Bronchial epithelial cell (primary cell): Measurements from ENCODE around the gene ZNF555. TPM values are rescaled to one million over a fixed set of nuclear protein-coding genes. Genes with fewer than 3 reads are reported as not detected.
"Not testable (repeated sequence)": the region's sequence is repeated elsewhere in the genome, so short reads cannot be mapped to it uniquely, and the experiment has no call there.

ENCODE experiments used
- DNase-seq: peaks from one replicate; pipeline ENCODE4 v3.0.0-alpha.2; 2010; ENCODE audit warnings: low read depth
- FAIRE-seq: peaks from 2 replicates; lab custom pipeline; 2011; peaks lifted over from hg19 to GRCh38; lab: Jason Lieb, UNC
- H3K27me3 ChIP-seq: 2 replicates; pipeline ENCODE4 v1.5.1; 2011; ENCODE audit warnings: low read length; ENCODE audit not compliant: control insufficient read depth, insufficient read depth
- H3K36me3 ChIP-seq: 2 replicates; pipeline ENCODE4 v1.5.1; 2011; ENCODE audit warnings: low read length; ENCODE audit not compliant: control insufficient read depth, insufficient read depth
- H3K4me3 ChIP-seq: 2 replicates; pipeline ENCODE4 v1.5.1; 2011; ENCODE audit warnings: mild to moderate bottlenecking, low read depth, low read length, control low read depth
- total RNA-seq: library from RNA; depleted of rRNA; stranded (reverse); fragments of >200 nt; gene quantifications from 2 replicates; pipeline ENCODE4 v1.2.1, GENCODE V29; 2014
- TF ChIP-seq, protein P1 (sequence below): IDR thresholded peaks from 2 replicates; pipeline ENCODE4 v1.5.1; 2011; ENCODE audit warnings: mild to moderate bottlenecking, moderate library complexity, low read length, control low read depth, inconsistent platforms; ENCODE audit not compliant: insufficient read depth, severe bottlenecking

The ZNF555 gene
- total RNA-seq, 1 donor from 2014 or later: 4.7 TPM

GRCh38 chr19:2865334-2866100 lies 24.2 kb downstream of the ZNF555 start:
- Histone ChIP-seq H3K4me3 (no peak overlapping the region), H3K27me3 (no peaks in the 10 kb centered on the region), H3K36me3 (no peaks in the 10 kb centered on the region)
- TF ChIP-seq, protein P1, sequence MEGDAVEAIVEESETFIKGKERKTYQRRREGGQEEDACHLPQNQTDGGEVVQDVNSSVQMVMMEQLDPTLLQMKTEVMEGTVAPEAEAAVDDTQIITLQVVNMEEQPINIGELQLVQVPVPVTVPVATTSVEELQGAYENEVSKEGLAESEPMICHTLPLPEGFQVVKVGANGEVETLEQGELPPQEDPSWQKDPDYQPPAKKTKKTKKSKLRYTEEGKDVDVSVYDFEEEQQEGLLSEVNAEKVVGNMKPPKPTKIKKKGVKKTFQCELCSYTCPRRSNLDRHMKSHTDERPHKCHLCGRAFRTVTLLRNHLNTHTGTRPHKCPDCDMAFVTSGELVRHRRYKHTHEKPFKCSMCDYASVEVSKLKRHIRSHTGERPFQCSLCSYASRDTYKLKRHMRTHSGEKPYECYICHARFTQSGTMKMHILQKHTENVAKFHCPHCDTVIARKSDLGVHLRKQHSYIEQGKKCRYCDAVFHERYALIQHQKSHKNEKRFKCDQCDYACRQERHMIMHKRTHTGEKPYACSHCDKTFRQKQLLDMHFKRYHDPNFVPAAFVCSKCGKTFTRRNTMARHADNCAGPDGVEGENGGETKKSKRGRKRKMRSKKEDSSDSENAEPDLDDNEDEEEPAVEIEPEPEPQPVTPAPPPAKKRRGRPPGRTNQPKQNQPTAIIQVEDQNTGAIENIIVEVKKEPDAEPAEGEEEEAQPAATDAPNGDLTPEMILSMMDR: no peak
- FAIRE-seq (no peak), DNase-seq (no peak)

DNA sequence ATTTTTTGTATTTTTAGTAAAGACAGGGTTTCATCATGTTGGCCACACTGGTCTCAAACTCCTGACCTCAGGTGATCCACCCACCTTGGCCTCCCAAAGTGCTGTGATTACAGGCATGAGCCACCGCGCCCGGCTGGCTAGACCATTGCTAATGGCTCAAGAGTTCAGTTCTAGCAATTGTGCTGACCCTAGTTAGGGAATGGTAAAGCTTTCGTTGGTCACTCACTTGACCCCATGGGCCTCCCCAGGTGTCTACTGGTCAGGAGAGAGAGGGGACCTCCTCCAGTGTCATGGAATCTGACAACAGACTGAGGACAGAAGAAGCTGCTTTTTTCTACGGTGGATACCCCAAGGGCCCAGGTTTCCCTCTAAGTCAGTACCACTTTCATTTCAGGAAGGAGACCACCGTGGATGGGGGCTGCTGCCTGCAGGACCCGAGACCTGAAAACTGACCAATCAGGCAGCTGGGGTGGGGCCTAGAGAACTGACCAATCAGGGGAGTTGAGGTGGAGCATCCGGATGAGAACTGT lies 25.3 kb downstream of the ZNF555 start:
- H3K27me3 ChIP-seq: no peaks in the 10 kb centered on the region
- TF ChIP-seq, protein P1: no peak
- no peaks in the 10 kb centered on the region for H3K36me3 ChIP-seq
- DNase-seq (no peak), FAIRE-seq (no peak)
- peak overlapping the region; percentile 10 for H3K4me3 ChIP-seq

- FAIRE-seq: no peak
- H3K27me3 ChIP-seq: no peaks in the 10 kb centered on the region
- peak within 1 kb of the TSS; percentile 45 for H3K4me3 ChIP-seq
- peak; percentile 90 for DNase-seq
- no peaks in the 10 kb centered on the region for H3K36me3 ChIP-seq
- TF ChIP-seq, protein P1: no peak
Observed at GRCh38 chr19:2867025-2867991, 26.0 kb downstream of the ZNF555 start, which contains the start of gene ZNF556. Gene ZNF556 (plus strand): TSS chr19:2867335. CDS start chr19:2867422, 87 bp downstream.

DNA sequence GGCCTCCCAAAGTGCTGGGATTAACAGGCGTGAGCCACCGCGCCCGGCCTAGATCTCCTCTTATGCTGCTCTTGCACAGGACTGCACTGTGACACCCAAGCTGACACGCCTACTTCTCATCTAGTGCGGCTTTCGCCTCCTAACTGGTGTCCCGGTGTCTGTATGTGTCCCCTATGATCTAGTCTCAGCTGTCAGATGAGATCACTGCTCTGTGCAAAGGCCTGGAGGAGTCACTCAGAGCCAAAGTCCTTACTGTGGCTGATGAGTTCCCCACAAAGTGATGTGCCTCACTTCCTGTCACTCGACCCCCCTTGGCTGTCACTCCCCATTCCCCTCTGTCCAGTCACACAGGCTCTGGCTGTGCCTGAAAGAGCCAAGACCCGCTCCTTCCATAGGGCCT lies 28.3 kb downstream of the ZNF555 start:
- H3K36me3 ChIP-seq: no peaks in the 10 kb centered on the region
- H3K27me3 ChIP-seq: no peaks in the 10 kb centered on the region
- TF ChIP-seq, protein P1: no peak
- no peak overlapping the region for H3K4me3 ChIP-seq
- DNase-seq: no peak
- no peak for FAIRE-seq

- not testable (repeated sequence) for H3K27me3 ChIP-seq, H3K4me3 ChIP-seq, FAIRE-seq, H3K36me3 ChIP-seq, DNase-seq
Observed at GRCh38 chr19:2872175-2872574, 30.9 kb downstream of the ZNF555 start.
